Raji (cell line): ENCODE measurements around the gene IRF4.

Source experiments
- POLR2A ChIP-seq: IDR thresholded peaks from 2 replicates; pipeline ENCODE4 v1.6.1; 2011; ENCODE audit warnings: low read depth, low read length, control low read depth; ENCODE audit not compliant: insufficient read depth

IRF4 gene

GRCh38 chr6:454148-454991 lies 62.8 kb downstream of the IRF4 start:
- TF ChIP-seq POLR2A, result no peak

DNA sequence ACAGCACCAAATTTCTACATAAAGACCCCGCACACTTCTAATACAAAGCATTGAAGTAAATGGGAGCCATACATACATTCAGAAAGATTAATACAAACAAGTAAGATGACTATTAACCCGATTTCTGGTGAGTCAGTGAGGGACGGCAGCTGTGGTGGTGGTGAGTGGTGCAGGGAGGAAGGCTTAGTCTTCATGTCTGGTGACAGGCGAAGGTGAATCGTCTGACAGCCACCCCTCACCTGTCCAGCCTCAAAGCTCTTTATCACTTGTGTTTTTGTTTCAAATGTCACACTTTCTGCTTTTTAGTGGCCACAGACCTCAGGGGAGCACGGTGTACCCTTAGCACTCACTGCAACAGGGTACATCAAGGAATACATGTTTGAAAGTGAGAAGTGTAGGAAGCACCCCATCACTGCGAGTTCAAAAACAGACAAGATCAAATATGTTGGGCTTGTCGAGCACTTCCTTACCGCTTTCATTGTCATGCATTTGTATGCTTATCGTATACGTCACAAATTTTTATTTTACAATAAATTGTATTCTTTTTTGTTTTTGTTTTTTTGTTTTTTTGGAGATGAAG lies 63.5 kb downstream of the IRF4 start:
- TF ChIP-seq POLR2A, result no peak

DNA sequence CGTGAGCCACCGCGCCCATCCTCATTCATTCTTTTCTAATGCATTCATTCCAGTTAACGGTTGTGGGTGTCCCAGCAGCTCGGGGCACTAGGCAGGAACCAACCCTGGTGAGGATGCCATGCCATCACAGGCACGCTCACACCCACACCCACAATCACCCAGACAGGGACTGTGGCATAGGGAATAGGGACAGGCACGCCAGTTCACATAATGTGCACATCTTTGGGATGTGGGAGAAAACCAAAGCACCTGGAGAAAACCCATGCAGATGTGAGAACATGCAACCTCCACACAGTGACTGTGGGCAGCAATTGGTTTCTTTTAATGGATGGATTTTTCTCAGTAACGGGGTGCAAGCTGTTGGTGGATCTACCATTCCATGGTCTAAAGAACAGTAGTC lies 64.3 kb downstream of the IRF4 start:
- no peak for TF ChIP-seq POLR2A

DNA sequence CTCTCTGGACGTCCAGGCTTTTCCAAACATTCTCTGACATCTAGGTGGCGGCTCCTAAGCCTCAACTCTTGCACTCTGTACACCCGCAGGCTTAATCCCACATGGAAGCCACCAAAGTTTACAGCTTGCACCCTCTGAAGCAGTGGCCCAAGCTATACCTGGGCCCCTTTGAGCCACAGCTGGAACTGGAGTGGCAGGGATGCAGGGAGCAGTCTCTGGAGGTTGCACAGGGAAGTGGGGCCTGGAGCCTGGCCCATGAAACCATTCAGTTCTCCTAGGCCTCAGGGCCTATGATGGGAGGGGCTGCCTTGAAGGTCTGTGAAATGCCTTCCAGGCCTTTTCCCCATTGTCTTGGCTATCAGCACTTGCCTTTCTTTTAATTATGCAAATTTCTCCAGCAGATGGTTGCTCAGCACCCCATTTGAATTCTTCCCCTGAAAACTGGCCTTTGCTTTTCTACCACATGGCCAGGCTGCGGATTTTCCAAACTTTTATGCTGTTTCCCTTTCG lies 64.9 kb downstream of the IRF4 start:
- TF ChIP-seq POLR2A, result no peak

- no peak for TF ChIP-seq POLR2A
Observed at GRCh38 chr6:456887-457286, 65.3 kb downstream of the IRF4 start.
